ENCODE measurements around the gene SUSD4. TPM values are rescaled to one million over a fixed set of nuclear protein-coding genes. Genes with fewer than 3 reads are reported as not detected.

SUSD4 gene, protein sequence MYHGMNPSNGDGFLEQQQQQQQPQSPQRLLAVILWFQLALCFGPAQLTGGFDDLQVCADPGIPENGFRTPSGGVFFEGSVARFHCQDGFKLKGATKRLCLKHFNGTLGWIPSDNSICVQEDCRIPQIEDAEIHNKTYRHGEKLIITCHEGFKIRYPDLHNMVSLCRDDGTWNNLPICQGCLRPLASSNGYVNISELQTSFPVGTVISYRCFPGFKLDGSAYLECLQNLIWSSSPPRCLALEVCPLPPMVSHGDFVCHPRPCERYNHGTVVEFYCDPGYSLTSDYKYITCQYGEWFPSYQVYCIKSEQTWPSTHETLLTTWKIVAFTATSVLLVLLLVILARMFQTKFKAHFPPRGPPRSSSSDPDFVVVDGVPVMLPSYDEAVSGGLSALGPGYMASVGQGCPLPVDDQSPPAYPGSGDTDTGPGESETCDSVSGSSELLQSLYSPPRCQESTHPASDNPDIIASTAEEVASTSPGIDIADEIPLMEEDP
- 0.34 to 1.2 TPM (median 0.73 TPM) in 5 replicates for total RNA-seq (2022; extraction: Qiagen RNA extraction; ENCODE audit: low read depth)

DNA sequence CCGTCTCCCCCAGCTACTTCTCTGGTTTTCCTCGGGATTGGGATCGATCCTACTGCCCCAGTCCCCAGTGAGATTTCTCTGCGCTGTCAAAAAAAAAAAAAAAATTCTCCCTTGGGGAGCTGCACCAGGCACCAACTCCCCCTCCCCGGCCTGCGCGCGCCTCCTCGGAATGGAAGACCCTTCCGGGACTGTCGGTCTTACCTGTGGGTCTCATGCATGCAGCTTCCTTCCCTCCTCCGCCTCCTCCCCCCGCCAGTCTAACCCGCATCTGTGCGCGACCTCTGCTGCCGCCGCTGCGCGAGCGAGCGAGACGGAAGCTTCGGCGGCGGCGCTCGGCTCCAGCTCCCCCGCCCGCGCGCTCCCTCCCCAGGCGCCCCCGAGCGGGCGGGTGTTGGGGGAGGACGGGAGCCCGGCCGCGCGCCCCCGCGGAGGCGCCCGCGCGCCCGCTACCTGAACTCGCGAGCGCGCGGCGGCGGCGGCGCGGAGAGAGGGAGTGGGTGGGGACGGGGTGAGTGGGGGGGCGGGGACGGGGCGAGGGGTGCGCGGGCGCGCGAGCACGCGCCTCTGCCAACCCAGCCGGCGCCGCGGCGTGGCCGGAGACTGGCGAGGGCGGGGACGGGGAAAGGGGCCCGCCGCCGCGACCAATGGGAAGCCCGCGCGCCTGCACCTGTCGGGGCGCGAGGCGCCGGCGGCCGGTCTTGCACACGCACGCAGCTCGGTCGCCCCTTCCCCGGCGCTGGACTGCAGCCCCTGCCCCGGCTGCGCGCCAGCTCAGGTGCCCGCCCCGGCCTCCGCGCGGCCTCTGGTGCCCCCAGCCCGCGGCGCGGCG, at the start of gene SUSD4:
Gene SUSD4 (minus strand): TSS at position 321 of the 829 bp plus-strand sequence. CDS start 751 bp downstream, outside the sequence.

DNA sequence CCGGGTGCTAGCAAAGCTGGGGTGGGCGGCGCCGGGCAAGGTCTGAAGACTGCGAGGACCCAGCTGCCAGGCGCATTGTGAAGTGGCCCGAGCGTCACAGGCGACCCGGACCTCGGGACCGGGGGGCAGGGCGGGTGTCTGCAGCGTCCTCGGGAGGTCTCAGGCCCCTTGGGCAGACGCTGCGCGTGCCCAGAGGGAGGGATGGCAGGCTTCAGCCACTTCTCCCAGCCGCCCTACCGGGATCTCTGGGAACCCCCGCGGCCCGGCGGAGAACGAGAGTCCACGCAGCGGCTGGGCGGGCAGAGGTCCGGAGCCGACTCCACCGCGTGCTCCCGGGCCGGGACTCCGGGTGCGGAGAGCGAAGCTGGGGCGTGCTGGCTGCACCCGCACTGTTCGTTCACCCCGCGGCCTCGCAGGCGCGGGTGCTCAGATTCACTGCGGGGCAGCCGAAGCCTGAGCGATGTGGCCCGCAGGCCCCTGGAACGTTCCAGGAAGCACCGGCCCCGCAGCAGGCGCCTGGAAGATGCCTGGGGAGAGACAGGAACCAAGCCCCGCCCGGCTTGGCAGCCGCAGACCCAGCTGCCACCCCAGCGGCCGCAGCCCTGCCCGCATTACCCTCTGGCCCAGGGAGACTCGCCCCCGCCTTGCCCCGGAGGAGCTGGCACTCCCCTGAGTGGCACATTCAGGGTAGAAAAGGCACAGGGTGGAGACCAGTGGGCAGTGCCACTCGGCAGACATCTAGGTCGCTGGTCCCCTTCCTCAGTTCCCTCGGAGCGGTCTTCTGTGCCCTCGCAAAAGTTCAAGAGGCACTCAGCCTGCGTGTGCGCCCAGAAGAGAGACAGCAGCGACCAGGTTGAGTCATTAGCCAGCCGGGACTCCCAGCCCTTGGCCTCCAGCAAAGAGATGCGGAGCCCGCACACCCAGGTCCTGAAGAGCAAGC, 29.6 kb upstream of the SUSD4 start, which contains the start of gene CCDC185:
Gene CCDC185 (plus strand): TSS at position 141 of the 940 bp plus-strand sequence. CDS start 61 bp downstream, at position 202.

Other genes starting within 250 kb of the SUSD4 start
- 0.05 to 0.45 TPM (median 0.18 TPM) in 4 of 5 replicates, not detected in the other for gene TLR5, start 220.9 kb downstream of the SUSD4 start, total RNA-seq (2022; extraction: Qiagen RNA extraction; ENCODE audit: low read depth)
- gene CCDC185, start 29.2 kb upstream of the SUSD4 start, total RNA-seq (2022; extraction: Qiagen RNA extraction; ENCODE audit: low read depth): 0.05 to 0.08 TPM (median 0.06 TPM) in 4 of 5 replicates, not detected in the other

All from A549 treated with DMSO at 1 μM for 4 hours (cell line).